HG03066 (cell line): Measurements from ENCODE around the gene MAL.
"Not testable (repeated sequence)": the region's sequence is repeated elsewhere in the genome, so short reads cannot be mapped to it uniquely, and the experiment has no call there.

Source experiments
- ATAC-seq: cut with Tn5 transposase; IDR thresholded peaks from one replicate; pipeline ENCODE4 v1.9.1; 2021; ENCODE audit warnings: low read depth; ENCODE audit not compliant: unreplicated experiment

The MAL gene

DNA sequence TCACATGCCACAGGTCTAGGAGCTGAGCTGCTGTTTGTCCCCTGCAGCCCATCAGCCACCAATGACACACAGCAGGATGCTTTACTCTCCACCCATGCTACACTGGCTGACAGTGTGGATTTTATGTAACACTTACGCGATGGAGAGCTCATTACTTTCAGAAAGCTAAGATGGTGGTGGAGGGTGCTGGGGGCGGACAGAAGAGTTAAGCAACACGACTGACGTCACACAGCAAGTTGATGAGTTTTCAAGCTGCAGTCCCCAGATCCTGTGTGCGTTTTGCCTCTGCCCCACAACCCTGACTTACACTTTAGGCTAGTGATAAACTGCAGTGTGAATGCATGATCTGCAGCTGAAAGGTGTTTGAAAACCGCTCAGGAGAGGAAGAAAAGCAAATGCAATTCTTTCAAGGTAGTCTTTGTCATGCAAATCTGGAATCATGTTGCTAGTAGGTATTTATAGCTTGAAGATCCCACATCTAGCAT, 53.7 kb downstream of the MAL start:
- no peak for ATAC-seq

DNA sequence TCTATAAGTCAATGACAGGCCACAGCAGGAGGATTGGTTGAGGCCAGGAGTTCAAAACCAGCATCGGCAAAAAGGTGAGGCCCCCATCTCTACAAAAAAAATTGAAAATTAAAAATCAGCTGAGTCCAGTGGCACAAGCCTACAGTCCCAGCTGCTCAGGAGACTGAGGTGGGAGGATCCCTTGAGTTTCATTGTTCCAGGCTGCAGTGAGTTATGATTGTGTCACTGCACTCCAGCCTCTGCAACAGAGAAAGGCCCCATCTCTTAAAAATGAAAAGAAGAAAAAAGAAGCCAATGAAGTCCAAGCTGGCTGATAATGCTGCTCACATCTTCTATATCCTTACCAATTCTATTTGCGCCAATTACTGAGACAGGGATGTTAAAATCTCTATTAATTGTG, 57.0 kb downstream of the MAL start:
- ATAC-seq: no peak

DNA sequence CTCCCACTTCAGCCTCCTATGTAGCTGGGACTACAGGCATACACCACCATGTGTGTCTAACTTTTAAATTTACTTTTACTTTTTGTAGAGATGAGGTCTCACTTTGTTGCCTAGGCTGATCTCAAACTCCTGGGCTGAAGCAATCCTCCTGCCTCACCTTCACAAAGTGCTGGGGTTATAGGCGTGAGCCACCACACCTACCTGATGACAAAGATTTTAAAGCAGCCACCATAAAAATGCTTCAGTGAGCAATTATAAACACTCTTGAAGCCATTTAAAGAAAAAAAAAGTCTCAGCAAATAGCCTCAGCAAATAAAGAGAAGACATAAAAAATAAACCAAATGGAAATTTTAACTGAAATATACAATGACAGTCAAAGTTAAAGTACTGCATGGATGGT, 60.5 kb downstream of the MAL start:
- no peak for ATAC-seq

DNA sequence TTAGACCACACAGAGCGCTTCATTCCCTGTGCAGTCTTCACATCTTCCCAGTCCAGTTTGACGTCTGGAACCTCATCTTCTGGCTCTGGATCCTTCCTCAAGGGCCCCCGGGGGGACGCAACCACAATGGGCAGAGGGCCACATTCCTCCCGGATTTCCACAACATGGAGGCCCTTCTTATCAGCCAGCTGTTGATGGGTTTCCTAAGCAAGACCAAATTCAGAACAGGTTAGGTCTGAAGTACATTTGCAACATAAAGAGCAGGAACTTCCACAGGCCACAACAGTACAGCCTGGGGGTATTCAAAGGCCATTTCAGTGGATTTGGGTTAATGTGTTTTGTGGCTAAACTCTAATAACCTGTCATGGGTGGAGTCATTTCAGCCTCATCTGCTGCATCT, 61.9 kb downstream of the MAL start:
- no peak for ATAC-seq

DNA sequence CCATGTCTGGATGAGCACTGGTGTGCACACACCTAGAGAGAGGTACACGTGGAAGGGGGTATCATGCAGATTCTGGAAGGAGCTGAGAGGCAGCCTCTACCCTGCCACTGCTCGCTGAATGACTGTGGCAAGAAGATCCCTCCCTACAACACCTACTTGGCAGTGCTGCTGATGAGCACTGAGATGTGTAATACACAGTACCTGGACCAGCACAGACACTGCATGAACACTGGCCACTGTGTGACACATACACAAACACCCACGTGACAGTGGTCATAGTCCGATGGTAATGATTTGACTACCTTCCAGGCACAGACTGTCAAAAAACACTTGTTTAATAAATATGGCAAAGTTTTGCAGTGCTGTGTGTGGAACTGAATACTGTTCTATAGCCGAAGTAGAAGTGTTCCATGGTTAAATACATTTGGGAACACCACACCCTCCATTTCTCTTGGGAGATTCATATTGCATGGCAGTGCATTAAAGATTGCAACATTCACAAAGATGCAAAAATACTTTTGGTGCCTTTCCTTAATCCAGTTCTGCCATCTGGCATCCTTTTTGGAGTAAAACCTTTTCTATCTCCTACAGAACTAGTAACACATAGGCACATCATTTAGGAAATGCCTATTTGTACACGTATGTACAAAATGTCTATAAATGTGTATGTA, 66.5 kb downstream of the MAL start:
- ATAC-seq: no peak

DNA sequence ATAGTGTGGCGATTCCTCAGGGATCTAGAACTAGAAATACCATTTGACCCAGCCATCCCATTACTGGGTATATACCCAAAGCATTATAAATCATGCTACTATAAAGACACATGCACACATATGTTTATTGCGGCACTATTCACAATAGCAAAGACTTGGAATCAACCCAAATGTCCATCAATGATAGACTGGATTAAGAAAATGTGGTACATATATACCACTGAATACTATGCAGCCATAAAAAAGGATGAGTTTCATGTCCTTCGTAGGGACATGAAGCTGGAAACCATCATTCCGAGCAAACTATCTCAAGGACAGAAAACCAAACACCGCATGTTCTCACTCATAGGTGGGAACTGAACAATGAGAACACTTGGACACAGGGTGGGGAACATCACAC, 72.8 kb downstream of the MAL start:
- not testable (repeated sequence) for ATAC-seq

DNA sequence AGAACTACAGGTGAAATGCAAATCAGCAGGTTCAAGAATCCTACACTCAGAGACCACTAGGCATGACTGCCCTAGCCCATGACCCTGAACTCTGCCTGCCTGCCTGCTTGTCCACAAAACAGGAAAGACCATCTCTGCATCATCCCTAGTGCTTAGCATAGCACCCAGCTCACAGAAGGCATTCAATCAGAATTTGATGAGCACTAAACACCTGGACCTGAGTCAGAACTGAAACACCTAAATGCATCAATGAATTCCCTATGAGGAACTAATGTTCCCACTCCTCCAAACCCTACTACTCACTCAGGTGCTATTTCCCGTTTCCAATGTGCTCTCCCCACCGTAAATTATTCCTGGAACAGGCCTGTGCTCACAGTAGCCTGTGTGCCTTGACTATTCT, 74.4 kb downstream of the MAL start:
- no peak for ATAC-seq
